ENCODE data around the gene SDC3.

The SDC3 gene

DNA sequence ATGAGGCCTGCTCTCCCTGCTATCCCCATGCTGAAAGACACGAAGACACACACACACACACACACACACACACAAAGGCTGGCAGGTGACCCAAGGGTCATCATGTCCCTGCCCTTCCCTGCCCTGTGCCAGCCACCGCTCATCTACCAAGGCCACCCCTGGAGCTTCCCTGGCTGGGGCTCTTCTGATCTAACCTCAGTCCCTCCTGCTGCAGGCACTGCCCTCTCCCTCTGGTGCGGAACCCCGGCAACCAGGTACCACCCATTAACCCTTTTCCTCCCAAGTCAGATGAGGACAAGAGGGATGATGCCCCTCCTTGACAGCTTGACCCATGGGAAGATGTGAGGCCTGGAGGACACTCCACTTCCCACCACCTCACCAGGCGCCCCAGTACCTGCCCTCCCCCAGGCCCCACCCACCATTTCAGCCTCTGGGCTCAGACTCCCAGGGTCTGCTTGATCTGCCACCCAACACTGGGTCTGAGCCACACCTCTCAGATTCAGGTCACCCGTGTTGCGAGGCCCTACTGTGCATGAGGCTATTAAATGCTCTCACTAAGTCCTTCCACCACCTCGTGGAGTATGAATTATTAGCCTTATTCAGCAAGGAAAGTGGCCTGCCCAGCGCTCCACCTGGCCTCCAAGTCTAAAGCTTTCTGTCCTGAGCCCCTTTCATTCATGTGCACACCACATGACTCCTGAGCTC, 2.5 kb downstream of the SDC3 start:
- no peak for TF ChIP-seq CTCF (IDR thresholded peaks at IDR 0.05; ENCODE audit: low read depth, low read length)
- DNase-seq (ENCODE audit: low read depth, low spot score), result no peak
- in situ Hi-C loops (cut with HindIII; ENCODE audit: low sequenced_read_pairs), result loop anchor here (25.0 kb wide), 1 partner anchor 1669 kb away; the partner anchor contains the start of genes MECR and PTPRU
- no peak overlapping the region for H3K4me3 ChIP-seq (ENCODE audit: low read depth, low read length)

GRCh38 chr1:30905403-30905802, 3.2 kb downstream of the SDC3 start:
- no peak overlapping the region for H3K4me3 ChIP-seq (ENCODE audit: low read depth, low read length)
- in situ Hi-C loops (cut with HindIII; ENCODE audit: low sequenced_read_pairs), result loop anchor here (25.0 kb wide), 1 partner anchor 1668 kb away; the partner anchor contains the start of genes MECR and PTPRU
- TF ChIP-seq CTCF (IDR thresholded peaks at IDR 0.05; ENCODE audit: low read depth, low read length), result no peak
- no peak for DNase-seq (ENCODE audit: low read depth, low spot score)

GRCh38 chr1:30904962-30905335, 3.6 kb downstream of the SDC3 start:
- no peak for TF ChIP-seq CTCF (IDR thresholded peaks at IDR 0.05; ENCODE audit: low read depth, low read length)
- in situ Hi-C loops (cut with HindIII; ENCODE audit: low sequenced_read_pairs), result loop anchor here (25.0 kb wide), 1 partner anchor 1668 kb away; the partner anchor contains the start of genes MECR and PTPRU
- H3K4me3 ChIP-seq (ENCODE audit: low read depth, low read length), result no peak overlapping the region
- DNase-seq (ENCODE audit: low read depth, low spot score), result no peak

DNA sequence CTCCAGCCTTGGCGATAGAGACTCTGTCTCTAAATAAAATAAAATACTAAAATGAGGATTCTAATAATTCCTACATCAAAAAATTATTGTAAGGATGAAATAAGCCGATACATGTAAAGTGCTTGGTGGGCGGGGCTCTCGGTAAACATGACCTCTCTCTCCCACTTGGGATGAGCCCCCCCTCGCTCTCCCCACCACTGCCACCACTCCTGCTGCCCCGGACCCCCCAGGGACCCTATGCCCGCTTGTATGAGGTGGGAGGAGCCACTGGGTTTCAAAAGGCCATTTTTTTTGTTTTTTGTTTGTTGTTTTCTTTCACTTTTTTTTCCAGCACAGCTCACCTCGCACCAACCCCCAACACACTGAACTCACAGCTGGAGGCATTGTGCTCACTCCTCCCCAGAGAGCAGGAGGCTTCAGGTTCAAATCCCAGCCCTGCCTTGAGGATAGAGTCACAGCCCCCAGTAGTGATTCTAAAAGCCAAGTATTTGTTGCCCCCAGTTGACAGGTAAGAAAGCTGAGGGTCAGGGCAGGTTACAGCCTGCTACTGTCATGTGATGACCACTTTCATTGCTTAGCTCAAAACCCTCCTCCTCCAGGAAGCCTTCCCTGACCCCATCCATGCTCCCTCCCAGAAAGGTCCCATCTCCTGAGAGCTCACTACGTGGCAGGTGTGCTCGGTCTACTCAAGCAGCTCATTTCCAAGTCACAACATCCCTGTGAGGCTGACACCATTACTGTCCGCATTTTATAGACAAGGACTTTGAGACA, 4.2 kb downstream of the SDC3 start:
- H3K4me3 ChIP-seq (ENCODE audit: low read depth, low read length), result no peak overlapping the region
- in situ Hi-C loops (cut with HindIII; ENCODE audit: low sequenced_read_pairs), result loop anchor here (25.0 kb wide), 1 partner anchor 1667 kb away; the partner anchor contains the start of genes MECR and PTPRU
- no peak for DNase-seq (ENCODE audit: low read depth, low spot score)
- TF ChIP-seq CTCF (IDR thresholded peaks at IDR 0.05; ENCODE audit: low read depth, low read length), result no peak

- in situ Hi-C loops (cut with HindIII; ENCODE audit: low sequenced_read_pairs), result loop anchor here (25.0 kb wide), 1 partner anchor 1666 kb away; the partner anchor contains the start of genes MECR and PTPRU
- no peak overlapping the region for H3K4me3 ChIP-seq (ENCODE audit: low read depth, low read length)
- no peak for DNase-seq (ENCODE audit: low read depth, low spot score)
- no peak for TF ChIP-seq CTCF (IDR thresholded peaks at IDR 0.05; ENCODE audit: low read depth, low read length)
Observed at GRCh38 chr1:30903343-30904034, 5.1 kb downstream of the SDC3 start.

DNA sequence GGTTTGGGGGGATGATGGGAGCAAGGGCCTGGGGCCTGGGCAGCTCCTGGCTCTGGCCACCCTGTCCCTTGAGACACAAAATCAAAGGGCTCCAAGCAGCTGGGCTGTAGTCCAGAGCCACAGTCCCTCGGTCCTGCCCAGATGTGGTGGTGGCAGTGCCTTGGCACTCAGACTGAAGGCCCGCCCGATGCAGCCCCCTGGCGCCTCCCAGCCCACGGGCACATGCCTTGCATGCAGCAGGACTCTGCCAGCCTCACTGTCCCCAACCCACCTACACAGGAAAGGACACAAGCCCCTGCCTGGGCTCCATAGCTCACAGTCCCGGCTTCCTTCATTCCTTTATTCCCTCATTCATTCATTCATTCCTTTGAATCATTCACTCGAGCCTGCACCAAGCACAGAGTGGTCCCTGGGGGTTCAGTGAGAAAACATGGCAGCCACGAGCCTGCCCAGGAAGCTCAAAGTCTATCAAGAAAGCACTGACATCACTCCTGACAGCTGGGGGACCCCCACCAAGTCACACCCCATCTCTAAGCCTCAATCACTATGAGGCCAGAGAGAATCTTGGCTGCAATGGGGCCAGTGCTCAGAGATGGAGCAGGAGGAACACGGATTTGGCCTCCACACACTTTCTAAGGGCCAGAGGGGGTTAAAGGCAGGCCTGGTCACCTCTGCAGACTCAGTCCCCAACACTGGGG, 5.8 kb downstream of the SDC3 start:
- no peak overlapping the region for H3K4me3 ChIP-seq (ENCODE audit: low read depth, low read length)
- DNase-seq (ENCODE audit: low read depth, low spot score), result no peak
- in situ Hi-C loops (cut with HindIII; ENCODE audit: low sequenced_read_pairs), result loop anchor here (25.0 kb wide), 1 partner anchor 1665 kb away; the partner anchor contains the start of genes MECR and PTPRU
- TF ChIP-seq CTCF (IDR thresholded peaks at IDR 0.05; ENCODE audit: low read depth, low read length), result no peak
